HCT116 (cell line): ENCODE data around the gene FGL2.

Source experiments
- EZH2 ChIP-seq: fragments of 200-600 bp; sonication (generic); IDR thresholded peaks from 2 replicates; pipeline ENCODE4 v1.6.1; 2017; ENCODE audit warnings: antibody characterized with exemption, mixed run types
- YY1 ChIP-seq: IDR thresholded peaks from 2 replicates; pipeline ENCODE4 v1.6.1; 2011; ENCODE audit warnings: low read length, low read depth, moderate library complexity, mild to moderate bottlenecking; ENCODE audit not compliant: insufficient replicate concordance; ENCODE audit errors: extremely low read depth
- ZNF274 ChIP-seq: fragments of 200-500 bp; sonication (Bioruptor generic); IDR thresholded peaks from 2 replicates; pipeline ENCODE4 v1.6.1; 2014; ENCODE audit warnings: mild to moderate bottlenecking, low read depth, low read length, inconsistent platforms

DNA sequence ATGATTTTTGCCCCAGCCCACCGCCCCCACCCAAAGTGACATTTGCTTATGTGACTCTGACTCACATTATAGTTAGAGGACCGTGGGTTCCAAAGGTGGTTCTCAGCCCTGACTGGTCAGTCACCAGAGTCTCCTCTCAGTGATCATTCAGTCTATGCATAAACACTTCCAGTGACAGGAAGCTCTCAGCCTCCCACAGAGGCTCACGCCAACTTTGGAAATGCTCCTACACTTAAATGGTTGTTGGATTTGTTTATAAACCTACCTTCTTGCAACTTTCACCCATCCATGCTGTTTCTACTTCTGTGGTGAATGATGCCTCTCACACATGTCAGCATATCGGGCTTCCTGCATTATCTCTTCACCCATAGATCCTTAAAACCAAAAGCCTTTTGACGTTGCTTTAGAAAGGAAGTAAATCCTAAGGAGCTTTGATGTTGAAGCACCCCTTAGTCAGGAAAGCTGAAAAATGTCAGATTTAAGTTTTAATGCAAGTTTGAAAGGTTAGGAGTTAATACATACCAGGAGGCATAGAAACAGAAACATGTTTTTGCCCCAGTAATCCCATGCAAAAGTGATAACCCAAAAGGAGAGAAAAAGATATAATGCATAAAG lies 46.5 kb upstream of the FGL2 start:
- TF ChIP-seq EZH2 (no peak), YY1 (no peak), ZNF274 (no peak)
